Ovary (tissue), 9 donors: ENCODE data around the gene SPTA1. TPM values are rescaled to one million over a fixed set of nuclear protein-coding genes. Genes with fewer than 3 reads are reported as not detected.
"Not testable (repeated sequence)": the region's sequence is repeated elsewhere in the genome, so short reads cannot be mapped to it uniquely, and the experiment has no call there.

Experiments used
- DNase-seq, 5 donors: peaks; one replicate each; pipeline ENCODE4 v3.0.0-alpha.2; 2019 to 2020
- H3K27ac ChIP-seq, 2 donors: fragments of 200-600 bp; one replicate each; pipeline versions ENCODE4 v1.5.1 to v1.8.0; 2019 to 2022
- H3K27me3 ChIP-seq: fragments of 200-600 bp; one replicate; pipeline ENCODE4 v1.8.0; 2022
- H3K36me3 ChIP-seq: fragments of 200-600 bp; sonication (generic); one replicate; pipeline ENCODE4 v1.5.1; 2019
- H3K4me1 ChIP-seq: one replicate; pipeline ENCODE4 v1.8.1; 2013; ENCODE audit warnings: mild to moderate bottlenecking, moderate library complexity; ENCODE audit not compliant: insufficient read depth
- H3K4me3 ChIP-seq: fragments of 200-600 bp; sonication (generic); one replicate; pipeline ENCODE4 v1.5.1; 2017
- H3K9me3 ChIP-seq, 2 donors: fragments of 200-600 bp in 1 of 2; sonication (generic) in 1 of 2; one replicate each; pipeline versions ENCODE4 v1.5.1 to v1.8.1; 2013 to 2019; ENCODE audit warnings: mild to moderate bottlenecking in 1 of 2, moderate library complexity in 1 of 2
- EP300 ChIP-seq: sonication (generic); formaldehyde crosslinking; IDR thresholded peaks from one replicate; pipeline ENCODE4 v1.6.1; 2017; ENCODE audit warnings: antibody characterized with exemption
- POLR2A ChIP-seq: fragments of 450-650 bp; IDR thresholded peaks from one replicate; pipeline ENCODE4 v1.6.1; 2017; ENCODE audit warnings: antibody characterized with exemption, mild to moderate bottlenecking, moderate library complexity
- WGBS, 3 donors: extraction: QIAGEN DNeasy Blood & Tissue Kit in 1 of 3; methylation state at CpG; one replicate each; pipeline versions ENCODE4 v1.1.5 to v1.1.7; 2013 to 2017; 5-methylcytosine and 5-hydroxymethylcytosine counted together
- intact Hi-C, 4 donors: fragments of 100-400 bp; cut with DNase I; formaldehyde crosslinking; loops; one replicate each; pipeline versions ENCODE4 v1.11.0 to v1.15.1; 2022 to 2023
- polyA plus RNA-seq, 2 donors: library from polyadenylated mRNA; stranded (reverse); fragments of 200-250 nt in 1 of 2; fragments of 350-450 nt in 1 of 2; fragmentation: Illumina TruSeq in 1 of 2; extraction: RNeasy Lipid Tissue Mini Kit (QIAGEN cat#74804) in 1 of 2; gene quantifications; one replicate each; pipeline ENCODE4 v1.2.3, GENCODE V29; 2013 to 2014
- total RNA-seq, 7 donors: library from RNA; depleted of rRNA in 2 of 7; stranded (reverse); fragments of >200 nt in 2 of 7; fragmentation: NEBNext Ultra II Directional in 3 of 7; extraction: Animal tissue kit (Norgen Biotek cat#: 25700) in 3 of 7; gene quantifications; one replicate each; pipeline versions ENCODE4 v1.1.0 to v1.2.4, GENCODE V29; 2016 to 2023
- TF ChIP-seq, protein P1 (sequence below), 3 donors: fragments of 450-650 bp in 2 of 3; fragments of 200-600 bp in 1 of 3; IDR thresholded peaks; one replicate each; pipeline versions ENCODE4 v1.5.1 to v1.8.0; 2016 to 2022; ENCODE audit warnings: antibody characterized with exemption in 3 of 3, mild to moderate bottlenecking in 1 of 3
- donor health status: DM: no; HTN: no; CAD: no; lungs with moderate emphysema.
- donor health status: DM: no; HTN: no; CAD: no.
- donor health status: Bipolar disorder and iron deficiency.
- donor health status: DM: yes; HTN: yes; CAD: no.
- donor health status: DM: no; HTN: no; CAD: no.
- donor health status: DM: yes; HTN: yes; CAD: no.

Gene SPTA1
- total and polyA plus RNA-seq, 9 donors: 0.07 to 1.8 (median 0.17) TPM; not detected in 2

DNA sequence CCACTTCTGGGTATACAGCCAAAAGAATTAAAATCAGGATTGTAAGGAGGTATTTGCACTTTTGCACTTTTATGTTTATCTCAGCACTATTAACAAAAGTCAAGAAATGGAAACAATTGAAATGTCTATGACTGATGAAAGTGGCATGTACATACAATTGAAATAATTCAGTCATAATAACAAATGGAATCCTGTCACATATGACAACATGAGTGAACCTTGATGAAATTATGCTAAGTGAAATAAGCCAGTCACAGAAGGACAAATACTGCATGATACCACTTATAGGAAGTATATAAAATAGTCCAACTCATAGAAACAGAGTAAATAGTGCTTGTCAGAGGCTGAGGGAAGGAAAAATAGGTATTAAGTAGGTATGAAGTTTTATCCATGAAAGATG is 3.4 kb upstream of the SPTA1 start:
- no peaks in the 10 kb centered on the region for H3K27me3 ChIP-seq
- no peaks in the 10 kb centered on the region for H3K9me3 ChIP-seq
- no peak for TF ChIP-seq EP300
- no peak for TF ChIP-seq POLR2A
- TF ChIP-seq, protein P1, sequence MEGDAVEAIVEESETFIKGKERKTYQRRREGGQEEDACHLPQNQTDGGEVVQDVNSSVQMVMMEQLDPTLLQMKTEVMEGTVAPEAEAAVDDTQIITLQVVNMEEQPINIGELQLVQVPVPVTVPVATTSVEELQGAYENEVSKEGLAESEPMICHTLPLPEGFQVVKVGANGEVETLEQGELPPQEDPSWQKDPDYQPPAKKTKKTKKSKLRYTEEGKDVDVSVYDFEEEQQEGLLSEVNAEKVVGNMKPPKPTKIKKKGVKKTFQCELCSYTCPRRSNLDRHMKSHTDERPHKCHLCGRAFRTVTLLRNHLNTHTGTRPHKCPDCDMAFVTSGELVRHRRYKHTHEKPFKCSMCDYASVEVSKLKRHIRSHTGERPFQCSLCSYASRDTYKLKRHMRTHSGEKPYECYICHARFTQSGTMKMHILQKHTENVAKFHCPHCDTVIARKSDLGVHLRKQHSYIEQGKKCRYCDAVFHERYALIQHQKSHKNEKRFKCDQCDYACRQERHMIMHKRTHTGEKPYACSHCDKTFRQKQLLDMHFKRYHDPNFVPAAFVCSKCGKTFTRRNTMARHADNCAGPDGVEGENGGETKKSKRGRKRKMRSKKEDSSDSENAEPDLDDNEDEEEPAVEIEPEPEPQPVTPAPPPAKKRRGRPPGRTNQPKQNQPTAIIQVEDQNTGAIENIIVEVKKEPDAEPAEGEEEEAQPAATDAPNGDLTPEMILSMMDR (IDR thresholded peaks at IDR 0.05): no peak
- H3K27ac ChIP-seq: no peak overlapping the region
- intact Hi-C loops: no loop called here
- no peaks in the 10 kb centered on the region for H3K36me3 ChIP-seq
- H3K4me1 ChIP-seq: no peaks in the 10 kb centered on the region
- no peak for DNase-seq
- no peak overlapping the region for H3K4me3 ChIP-seq

DNA sequence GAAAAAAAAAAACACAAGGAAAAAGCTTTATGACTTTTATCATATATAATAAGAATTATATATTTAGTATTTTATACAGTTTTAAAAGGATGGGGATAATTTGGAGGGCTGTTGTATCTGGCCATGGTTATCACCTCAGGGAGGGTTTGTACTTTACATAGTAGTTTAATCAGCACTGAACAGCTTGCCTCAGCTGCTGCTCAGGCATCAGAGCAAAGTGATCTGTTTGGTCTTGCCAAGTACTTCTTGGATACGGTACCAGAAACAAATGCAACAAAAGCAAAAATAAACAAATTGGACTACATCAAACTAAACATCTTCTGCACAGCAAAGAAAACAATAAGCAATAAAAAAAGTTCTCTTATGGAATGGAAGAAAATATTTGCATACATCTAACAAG is 2.6 kb upstream of the SPTA1 start:
- no peak overlapping the region for H3K27ac ChIP-seq
- no peaks in the 10 kb centered on the region for H3K4me1 ChIP-seq
- DNase-seq: no peak
- H3K9me3 ChIP-seq: no peaks in the 10 kb centered on the region
- 9 to 12% (median 9%) methylated on average over 1 of the region's 1 CpG for WGBS, 3 donors
- no peaks in the 10 kb centered on the region for H3K27me3 ChIP-seq
- TF ChIP-seq, protein P1 (IDR thresholded peaks at IDR 0.05): no peak
- TF ChIP-seq POLR2A (no peak), EP300 (no peak)
- H3K4me3 ChIP-seq: no peak overlapping the region
- intact Hi-C loops: no loop called here
- no peaks in the 10 kb centered on the region for H3K36me3 ChIP-seq

DNA sequence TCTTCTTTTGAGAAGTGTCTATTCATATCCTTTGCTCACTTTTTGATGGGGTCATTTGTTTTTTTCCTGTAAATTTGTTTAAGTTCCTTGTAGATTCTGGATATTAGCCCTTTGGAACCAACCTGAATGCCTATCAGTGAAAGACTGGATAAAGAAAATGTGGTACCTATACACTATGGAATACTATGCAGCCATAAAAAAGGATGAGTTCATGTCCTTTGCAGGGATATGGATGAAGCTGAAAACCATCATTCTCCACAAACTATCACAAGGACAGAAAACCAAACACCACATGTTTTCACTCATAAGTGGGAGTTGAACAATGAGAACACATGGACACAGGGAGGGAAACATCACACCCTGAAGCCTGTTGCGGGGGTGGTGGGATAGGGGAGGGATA is 1.8 kb upstream of the SPTA1 start:
- H3K4me1 ChIP-seq, DNase-seq, intact Hi-C loops, H3K27ac ChIP-seq, H3K36me3 ChIP-seq, H3K4me3 ChIP-seq, H3K27me3 ChIP-seq, H3K9me3 ChIP-seq: not testable (repeated sequence)
- WGBS, 3 donors: 44 to 59% (median 57%) methylated on average over 1 of the region's 1 CpG

DNA sequence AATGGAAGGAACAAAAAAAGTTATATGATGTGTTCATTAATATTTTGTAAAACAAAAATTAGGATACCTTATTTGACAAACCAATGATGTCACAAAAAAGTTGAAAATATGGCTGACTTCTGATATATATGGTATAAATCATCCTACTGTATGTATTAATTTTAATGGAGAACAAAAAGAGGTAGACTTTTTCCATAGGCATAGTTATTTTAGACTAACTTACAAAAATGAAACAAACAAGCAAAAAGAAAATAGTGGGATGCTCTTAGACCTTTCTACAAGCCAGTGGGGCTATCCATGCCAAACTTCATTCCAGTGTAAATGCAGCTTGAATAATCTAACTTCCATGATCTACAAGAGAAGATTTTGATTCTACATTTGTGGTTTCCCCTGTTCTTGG is 522 bp upstream of the SPTA1 start:
- Histone ChIP-seq H3K9me3 (no peaks in the 10 kb centered on the region), H3K27me3 (no peaks in the 10 kb centered on the region), H3K27ac (no peak overlapping the region), H3K4me1 (no peaks in the 10 kb centered on the region), H3K36me3 (no peaks in the 10 kb centered on the region), H3K4me3 (no peak overlapping the region)
- no peak for DNase-seq
- intact Hi-C loops: no loop called here
- TF ChIP-seq POLR2A (no peak), EP300 (no peak)
- TF ChIP-seq, protein P1 (IDR thresholded peaks at IDR 0.05): no peak

DNA sequence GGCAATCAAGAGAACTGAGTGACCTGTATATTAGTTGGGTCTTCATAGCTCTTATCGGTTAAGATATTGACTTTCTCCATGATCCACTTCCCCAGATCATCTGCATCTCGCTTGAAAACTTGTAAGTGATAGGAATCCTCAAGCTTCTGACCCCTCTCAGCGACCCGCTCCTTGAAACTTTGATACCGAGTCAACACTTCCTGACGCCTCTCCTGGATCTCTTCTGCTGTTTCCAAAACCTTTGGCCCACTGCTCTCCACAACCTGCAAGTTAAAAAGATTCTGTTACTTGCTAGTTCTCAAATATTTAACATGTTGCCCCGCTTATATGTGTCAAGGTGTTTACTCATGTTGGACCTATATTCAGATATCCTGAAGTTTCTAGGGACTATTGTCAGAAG is 1.4 kb downstream of the SPTA1 start:
- TF ChIP-seq EP300 (no peak), POLR2A (no peak)
- TF ChIP-seq, protein P1 (IDR thresholded peaks at IDR 0.05): no peak
- WGBS, 3 donors: 75 to 76% (median 76%) methylated on average over 7 of the region's 7 CpGs
- no peaks in the 10 kb centered on the region for H3K9me3 ChIP-seq
- H3K27ac ChIP-seq: no peak overlapping the region
- no peak for DNase-seq
- no peaks in the 10 kb centered on the region for H3K36me3 ChIP-seq
- intact Hi-C loops: no loop called here
- no peak overlapping the region for H3K4me3 ChIP-seq
- no peaks in the 10 kb centered on the region for H3K27me3 ChIP-seq
- H3K4me1 ChIP-seq: no peaks in the 10 kb centered on the region
